GM12878 (cell line): ENCODE results near the gene MARS2. TPM values are rescaled to one million over a fixed set of nuclear protein-coding genes. Genes with fewer than 3 reads are reported as not detected.

Source experiments
- ATAC-seq: fragments of 200-7000 bp; cut with Tn5 transposase; 3 replicates; pipeline ENCODE4 v1.9.1; 2020; ENCODE audit warnings: mild to moderate bottlenecking, moderate library complexity
- BruUV-seq: library from RNA; stranded (reverse); fragments of 400-500 nt; replicated peaks from 2 replicates; lab custom pipeline; 2021; lab: Mats Ljungman, UMichigan
- CTCF ChIA-PET: fragments of 300-600 bp; sonication (Branson Sonifier 250); formaldehyde crosslinking; extraction: SDS; loops from one replicate; lab custom pipeline; 2021; ENCODE audit warnings: inconsistent platforms; lab: Yijun Ruan, JAX
- POLR2A ChIA-PET: fragments of 350-600 bp; formaldehyde crosslinking; extraction: SDS; loops from one replicate; lab custom pipeline; 2021; ENCODE audit warnings: inconsistent platforms; lab: Charles Lee
- RAD21 ChIA-PET: fragments of 300-600 bp; sonication (Branson Sonifier 250); formaldehyde crosslinking; loops from one replicate; lab custom pipeline; 2023; ENCODE audit warnings: antibody characterized with exemption; ENCODE audit not compliant: unreplicated experiment; lab: Charles Lee
- SMC1A ChIA-PET: fragments of 300-600 bp; sonication (Branson Sonifier 250); formaldehyde crosslinking; loops from one replicate; lab custom pipeline; 2023; ENCODE audit not compliant: unreplicated experiment, uncharacterized antibody; lab: Charles Lee
- DNase-seq: peaks from one replicate; pipeline ENCODE4 v3.0.0-alpha.2; 2011; ENCODE audit warnings: low read depth, low spot score
- FAIRE-seq: peaks from 3 replicates; lab custom pipeline; 2011; peaks lifted over from hg19 to GRCh38; lab: Jason Lieb, UNC
- H2AFZ ChIP-seq: 2 replicates; pipeline ENCODE4 v1.6.0; 2011; ENCODE audit warnings: low read depth, low read length, control low read depth; ENCODE audit not compliant: control insufficient read depth
- H3K27ac ChIP-seq: 2 replicates; pipeline ENCODE4 v1.5.1; 2011; ENCODE audit warnings: control low read depth; ENCODE audit not compliant: control insufficient read depth, insufficient read depth
- H3K27me3 ChIP-seq, 2 experiments: replicated peaks in 1 of 2; 2 replicates each; pipeline versions ENCODE4 v1.6.0 to v1.6.1; 2011; ENCODE audit warnings: low read length in 1 of 2; ENCODE audit not compliant: control insufficient read depth in 2 of 2, insufficient read depth in 2 of 2
- H3K36me3 ChIP-seq, 2 experiments: 2 replicates each; pipeline ENCODE4 v1.5.1; 2011; ENCODE audit warnings: low read length in 1 of 2; ENCODE audit not compliant: control insufficient read depth in 2 of 2, insufficient read depth in 2 of 2
- H3K4me1 ChIP-seq: 2 replicates; pipeline ENCODE4 v1.6.1; 2011; ENCODE audit warnings: mild to moderate bottlenecking, low read length, moderate library complexity, mixed read lengths; ENCODE audit not compliant: control insufficient read depth, insufficient read depth
- H3K4me2 ChIP-seq: 2 replicates; pipeline ENCODE4 v1.6.0; 2011; ENCODE audit warnings: control low read depth; ENCODE audit not compliant: control insufficient read depth, insufficient read depth
- H3K4me3 ChIP-seq: fragments of 200-600 bp; sonication (generic); 2 replicates; pipeline ENCODE4 v1.5.1; 2016
- H3K79me2 ChIP-seq: 2 replicates; pipeline ENCODE4 v1.6.0; 2011; ENCODE audit warnings: low read length; ENCODE audit not compliant: control insufficient read depth, insufficient read depth
- H3K9ac ChIP-seq: 2 replicates; pipeline ENCODE4 v1.8.0; 2011; ENCODE audit warnings: low read length, control low read depth, mixed read lengths; ENCODE audit not compliant: control insufficient read depth, insufficient read depth
- H3K9me3 ChIP-seq: replicated peaks from 3 replicates; pipeline ENCODE4 v1.5.1; 2011; ENCODE audit warnings: mild to moderate bottlenecking, low read length; ENCODE audit not compliant: control insufficient read depth, insufficient read depth
- H4K20me1 ChIP-seq: 2 replicates; pipeline ENCODE4 v1.6.0; 2011; ENCODE audit not compliant: control insufficient read depth, insufficient read depth
- CTCF ChIP-seq, 3 experiments: IDR thresholded peaks in 2 of 3; conservative IDR thresholded peaks in 1 of 3; 2 replicates each; pipeline ENCODE4 v1.5.1; 2011; ENCODE audit warnings: low read depth in 3 of 3, low read length in 3 of 3, mild to moderate bottlenecking in 3 of 3, control low read depth in 2 of 3, moderate library complexity in 2 of 3, inconsistent platforms in 1 of 3, mixed read lengths in 1 of 3; ENCODE audit not compliant: control insufficient read depth in 2 of 3, insufficient read depth in 1 of 3; ENCODE audit errors: extremely low read depth in 1 of 3
- NBN ChIP-seq: fragments of 450-650 bp; IDR thresholded peaks from 2 replicates; pipeline ENCODE4 v1.6.1; 2016
- SMC3 ChIP-seq: IDR thresholded peaks from 2 replicates; pipeline ENCODE4 v1.6.1; 2011; ENCODE audit warnings: low read length, improper control_type of control experiment, borderline replicate concordance
- in situ Hi-C: fragments of 300-500 bp; cut with MboI; formaldehyde crosslinking; loops from 9 replicates; pipeline ENCODE4 v1.14.3; 2018; ENCODE audit warnings: mixed read lengths
- intact Hi-C: fragments of 100-400 bp; cut with micrococcal nuclease; formaldehyde crosslinking; loops from one replicate; pipeline ENCODE4 v1.14.2; 2022; ENCODE audit not compliant: unreplicated experiment
- polyA plus RNA-seq, 11 experiments: library from polyadenylated mRNA; depleted of rRNA in 4 of 11; unstranded in 6 of 11; stranded (reverse) in 5 of 11; fragments of >200 nt; fragmentation: Nextera tagmentation in 4 of 11; fragmentation: Illumina TruSeq in 1 of 11; extraction: Ambion mirVana in 4 of 11; extraction: Trizol in 1 of 11; gene quantifications; 1 replicate in 1 of 11; 2 replicates in 10 of 11; pipeline versions ENCODE4 v1.2.1 to v1.2.3, GENCODE V29; 2011 to 2016; ENCODE audit warnings: inconsistent platforms in 2 of 11, missing spikeins in 2 of 11, low read depth in 1 of 11
- total RNA-seq, 4 experiments: library from RNA; depleted of rRNA in 3 of 4; stranded (reverse); fragments of >200 nt in 3 of 4; fragmentation: Illumina TruSeq in 1 of 4; extraction: Trizol in 1 of 4; gene quantifications; 2 replicates each; pipeline versions ENCODE4 v1.2.1 to v1.2.3, GENCODE V29; 2013 to 2021
- TF ChIP-seq, protein P1 (sequence below): fragments of 450-650 bp; IDR thresholded peaks from 2 replicates; pipeline ENCODE4 v1.6.1; 2017; ENCODE audit warnings: antibody characterized with exemption, mild to moderate bottlenecking, moderate library complexity

Gene MARS2
- total and polyA plus RNA-seq, 10 of the 15 experiments (the other 5 are each of a cell fraction or from before 2014, with no cell fraction given): 4.0 to 22.7 (median 18.5) TPM

DNA sequence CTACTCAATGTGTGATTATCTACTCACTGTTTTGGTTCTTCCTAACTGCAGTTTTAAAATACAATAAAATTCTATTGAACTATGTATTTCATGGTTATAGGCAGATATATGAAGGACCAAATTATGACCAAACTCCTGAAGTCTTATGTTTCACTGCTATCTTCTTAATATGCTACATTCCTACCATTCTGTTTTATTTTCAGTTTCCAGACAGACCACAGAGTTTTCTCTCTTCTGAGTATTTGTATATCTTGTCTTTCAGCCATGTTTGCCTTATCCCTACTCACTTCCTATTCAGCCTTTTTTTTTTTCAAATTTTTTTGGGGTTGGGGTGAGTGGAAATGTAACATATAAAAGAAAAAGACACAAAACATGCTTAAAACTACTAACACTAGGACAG, 36.1 kb upstream of the MARS2 start:
- intact Hi-C loops (no loop called here), in situ Hi-C loops (no loop called here)
- TF ChIP-seq, protein P1, sequence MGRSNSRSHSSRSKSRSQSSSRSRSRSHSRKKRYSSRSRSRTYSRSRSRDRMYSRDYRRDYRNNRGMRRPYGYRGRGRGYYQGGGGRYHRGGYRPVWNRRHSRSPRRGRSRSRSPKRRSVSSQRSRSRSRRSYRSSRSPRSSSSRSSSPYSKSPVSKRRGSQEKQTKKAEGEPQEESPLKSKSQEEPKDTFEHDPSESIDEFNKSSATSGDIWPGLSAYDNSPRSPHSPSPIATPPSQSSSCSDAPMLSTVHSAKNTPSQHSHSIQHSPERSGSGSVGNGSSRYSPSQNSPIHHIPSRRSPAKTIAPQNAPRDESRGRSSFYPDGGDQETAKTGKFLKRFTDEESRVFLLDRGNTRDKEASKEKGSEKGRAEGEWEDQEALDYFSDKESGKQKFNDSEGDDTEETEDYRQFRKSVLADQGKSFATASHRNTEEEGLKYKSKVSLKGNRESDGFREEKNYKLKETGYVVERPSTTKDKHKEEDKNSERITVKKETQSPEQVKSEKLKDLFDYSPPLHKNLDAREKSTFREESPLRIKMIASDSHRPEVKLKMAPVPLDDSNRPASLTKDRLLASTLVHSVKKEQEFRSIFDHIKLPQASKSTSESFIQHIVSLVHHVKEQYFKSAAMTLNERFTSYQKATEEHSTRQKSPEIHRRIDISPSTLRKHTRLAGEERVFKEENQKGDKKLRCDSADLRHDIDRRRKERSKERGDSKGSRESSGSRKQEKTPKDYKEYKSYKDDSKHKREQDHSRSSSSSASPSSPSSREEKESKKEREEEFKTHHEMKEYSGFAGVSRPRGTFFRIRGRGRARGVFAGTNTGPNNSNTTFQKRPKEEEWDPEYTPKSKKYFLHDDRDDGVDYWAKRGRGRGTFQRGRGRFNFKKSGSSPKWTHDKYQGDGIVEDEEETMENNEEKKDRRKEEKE: no peak
- TF ChIP-seq SMC3 (no peak), CTCF (IDR thresholded peaks at IDR 0.05 in 2 of 3, conservative IDR thresholded peaks at IDR 0.05 in 1 of 3; ENCODE audit: control insufficient read depth in 2 of 3, extremely low read depth in 1 of 3, insufficient read depth in 1 of 3, low read depth in 3 of 3, low read length in 3 of 3) (no peak), NBN (no peak)
- RAD21 ChIA-PET: no interaction called here
- peaks cover 4% of the 10 kb centered on the region; the same call in 1 of the 3 replicates for H3K9me3 ChIP-seq
- DNase-seq (no peak), ATAC-seq (no peak), FAIRE-seq (no peak)
- no peak overlapping the region for H3K9ac ChIP-seq
- POLR2A ChIA-PET: no interaction called here
- SMC1A ChIA-PET: no interaction called here
- no peaks in the 10 kb centered on the region for H3K79me2 ChIP-seq
- peaks cover 4% of the 10 kb centered on the region for H3K4me1 ChIP-seq
- CTCF ChIA-PET: no interaction called here
- H3K4me3 ChIP-seq: no peak overlapping the region
- H4K20me1 ChIP-seq: no peaks in the 10 kb centered on the region
- H3K27ac ChIP-seq: no peak overlapping the region; the same call in 1 of the 2 replicates
- no peaks in the 10 kb centered on the region; a peak in 1 of 4 replicates for H3K36me3 ChIP-seq
- no TSS peak for BruUV-seq
- no peaks in the 10 kb centered on the region for H3K27me3 ChIP-seq
- H3K4me2 ChIP-seq: no peak overlapping the region
- H2AFZ ChIP-seq: peak overlapping the region; percentile 56
